A549 (cell line): ENCODE data around the gene COCH. TPM values are rescaled to one million over a fixed set of nuclear protein-coding genes. Genes with fewer than 3 reads are reported as not detected.

Experiments used
- ATAC-seq, 2 experiments: fragments of 200-7000 bp in 1 of 2; fragments of >200 bp in 1 of 2; cut with Nextera tagmentation in 1 of 2; cut with Tn5 transposase in 1 of 2; 3 replicates each; pipeline versions ENCODE4 v1.8.0 to v1.9.1; 2018 to 2020; ENCODE audit warnings: mild to moderate bottlenecking in 1 of 2, moderate library complexity in 1 of 2
- CTCF ChIA-PET: fragments of 300-600 bp; sonication (Branson Sonifier 250); formaldehyde crosslinking; extraction: SDS; loops from one replicate; lab custom pipeline; 2021; ENCODE audit warnings: antibody characterized with exemption, inconsistent platforms; lab: Yijun Ruan, JAX
- POLR2A ChIA-PET: fragments of 350-600 bp; formaldehyde crosslinking; extraction: SDS; loops from one replicate; lab custom pipeline; 2021; ENCODE audit warnings: antibody characterized with exemption, inconsistent platforms; lab: Yijun Ruan, JAX
- DNase-seq, 2 experiments: peaks; one replicate each; pipeline versions ENCODE4 v3.0.0 to v3.0.0-alpha.2; 2011 to 2016; ENCODE audit warnings: low read depth in 1 of 2, low spot score in 1 of 2
- FAIRE-seq: peaks from 2 replicates; lab custom pipeline; 2011; peaks lifted over from hg19 to GRCh38; lab: Jason Lieb, UNC
- H3K27ac ChIP-seq, 2 experiments: fragments of >200 bp; sonication (Bioruptor Twin); formaldehyde crosslinking; 3 replicates each; pipeline ENCODE4 v1.5.1; 2016 to 2017
- H3K4me1 ChIP-seq: fragments of >200 bp; sonication (Bioruptor Twin); formaldehyde crosslinking; 3 replicates; pipeline ENCODE4 v1.6.1; 2016
- H3K4me2 ChIP-seq: fragments of >200 bp; sonication (Bioruptor Twin); formaldehyde crosslinking; 3 replicates; pipeline ENCODE4 v1.6.1; 2016
- H3K4me3 ChIP-seq: fragments of >200 bp; sonication (Bioruptor Twin); formaldehyde crosslinking; 3 replicates; pipeline ENCODE4 v1.5.1; 2016
- H3K9me3 ChIP-seq: fragments of >200 bp; sonication (Bioruptor Twin); formaldehyde crosslinking; 3 replicates; pipeline ENCODE4 v1.6.1; 2016
- BCL3 ChIP-seq: fragments of >200 bp; sonication (Bioruptor Twin); formaldehyde crosslinking; IDR thresholded peaks from 3 replicates; pipeline ENCODE4 v1.6.1; 2016
- CBX2 ChIP-seq: fragments of 200-600 bp; sonication (generic); IDR thresholded peaks from 2 replicates; pipeline ENCODE4 v1.6.1; 2016; ENCODE audit warnings: low read depth, mild to moderate bottlenecking, borderline replicate concordance
- CEBPB ChIP-seq, 2 experiments: fragments of >200 bp in 1 of 2; sonication (Bioruptor Twin) in 1 of 2; formaldehyde crosslinking in 1 of 2; IDR thresholded peaks; 2 replicates each; pipeline ENCODE4 v1.6.1; 2012 to 2016
- CTCF ChIP-seq: fragments of >200 bp; sonication (Bioruptor Twin); formaldehyde crosslinking; IDR thresholded peaks from 3 replicates; pipeline ENCODE4 v1.5.1; 2016
- EHF ChIP-seq: fragments of 250-450 bp; sonication (Bioruptor Pico); IDR thresholded peaks from 2 replicates; pipeline ENCODE4 v1.5.0; 2020; ENCODE audit warnings: mild to moderate bottlenecking
- ELK1 ChIP-seq: fragments of 150-350 bp; IDR thresholded peaks from 2 replicates; pipeline ENCODE4 v1.6.1; 2014; ENCODE audit warnings: low read depth, mild to moderate bottlenecking, low read length
- FOSL2 ChIP-seq, 2 experiments: fragments of 450-650 bp in 1 of 2; fragments of >200 bp in 1 of 2; sonication (Bioruptor Twin) in 1 of 2; formaldehyde crosslinking; IDR thresholded peaks; 2 replicates each; pipeline versions ENCODE4 v1.5.0 to v1.6.1; 2016 to 2020; ENCODE audit warnings: mild to moderate bottlenecking in 1 of 2, moderate library complexity in 1 of 2
- HDAC2 ChIP-seq: fragments of 200-600 bp; sonication (generic); IDR thresholded peaks from 2 replicates; pipeline ENCODE4 v1.6.1; 2016
- HMGXB4 ChIP-seq: fragments of 250-450 bp; sonication (Bioruptor Pico); IDR thresholded peaks from 2 replicates; pipeline ENCODE4 v1.5.0; 2021; ENCODE audit warnings: mild to moderate bottlenecking, moderate library complexity, borderline replicate concordance
- JUN ChIP-seq, 2 experiments: fragments of >200 bp; sonication (Bioruptor Twin); formaldehyde crosslinking; IDR thresholded peaks; 2 replicates in 1 of 2; 3 replicates in 1 of 2; pipeline ENCODE4 v1.6.1; 2016 to 2017
- JUNB ChIP-seq: fragments of >200 bp; sonication (Bioruptor Twin); formaldehyde crosslinking; IDR thresholded peaks from 2 replicates; pipeline ENCODE4 v1.6.1; 2016
- MAFK ChIP-seq: fragments of 450-650 bp; IDR thresholded peaks from 2 replicates; pipeline ENCODE4 v1.6.1; 2014; ENCODE audit not compliant: partially characterized antibody
- MAX ChIP-seq: IDR thresholded peaks from 2 replicates; pipeline ENCODE4 v1.6.1; 2012
- MYC ChIP-seq: IDR thresholded peaks from 2 replicates; pipeline ENCODE4 v1.6.1; 2012; ENCODE audit warnings: mild to moderate bottlenecking, inconsistent platforms, low read length, improper control_type of control experiment, borderline replicate concordance
- NFE2L2 ChIP-seq: fragments of 150-350 bp; conservative IDR thresholded peaks from 2 replicates; pipeline ENCODE4 v1.6.1; 2014; ENCODE audit warnings: low read length
- POLR2AphosphoS2 ChIP-seq: conservative IDR thresholded peaks from 2 replicates; pipeline ENCODE4 v1.6.1; 2012; ENCODE audit warnings: low read length, improper control_type of control experiment, inconsistent platforms
- RAD21 ChIP-seq, 2 experiments: fragments of >200 bp in 1 of 2; sonication (Bioruptor Twin) in 1 of 2; formaldehyde crosslinking in 1 of 2; IDR thresholded peaks in 1 of 2; conservative IDR thresholded peaks in 1 of 2; 2 replicates in 1 of 2; 3 replicates in 1 of 2; pipeline ENCODE4 v1.6.1; 2012 to 2018; ENCODE audit warnings: inconsistent platforms in 1 of 2
- RARB ChIP-seq: fragments of 250-450 bp; sonication (Bioruptor Pico); IDR thresholded peaks from 2 replicates; pipeline ENCODE4 v1.8.0; 2021; ENCODE audit warnings: mild to moderate bottlenecking, moderate library complexity
- SREBF2 ChIP-seq: fragments of 450-650 bp; IDR thresholded peaks from 2 replicates; pipeline ENCODE4 v1.6.1; 2014; ENCODE audit warnings: mild to moderate bottlenecking, moderate library complexity
- TFCP2L1 ChIP-seq: fragments of 250-450 bp; sonication (Bioruptor Pico); IDR thresholded peaks from 2 replicates; pipeline ENCODE4 v1.5.0; 2021; ENCODE audit warnings: mild to moderate bottlenecking
- ZFP36 ChIP-seq: fragments of 450-650 bp; IDR thresholded peaks from 2 replicates; pipeline ENCODE4 v1.6.1; 2014; ENCODE audit warnings: borderline replicate concordance; ENCODE audit not compliant: partially characterized antibody
- ZNF302 ChIP-seq: fragments of 250-450 bp; sonication (Bioruptor Pico); IDR thresholded peaks from 2 replicates; pipeline ENCODE4 v1.9.0; 2021; ENCODE audit warnings: inconsistent platforms, mild to moderate bottlenecking, moderate library complexity
- WGBS: methylation state at CpG from one replicate; pipeline ENCODE4 v1.1.6; 2017; ENCODE audit errors: missing lambda C conversion rate; 5-methylcytosine and 5-hydroxymethylcytosine counted together
- polyA plus RNA-seq, 4 experiments: library from polyadenylated mRNA; depleted of rRNA in 3 of 4; stranded (reverse); fragments of >200 nt; fragmentation: RNase III in 1 of 4; extraction: RNeasy Plus Mini Kit Qiagen cat#74134 plus additional on column Dnase treatment in 1 of 4; gene quantifications; 2 replicates in 3 of 4; 3 replicates in 1 of 4; pipeline ENCODE4 v1.2.3, GENCODE V29; 2011 to 2017

COCH gene
- polyA plus RNA-seq, 2 of the 4 experiments (the other 2 are of a cell fraction) = 33.0 to 45.9 TPM

GRCh38 chr14:30861200-30861599 lies 13.2 kb upstream of the COCH start (continued):
- TF ChIP-seq JUNB = no peak

- DNase-seq (no peak), ATAC-seq (no peak), FAIRE-seq (no peak)
- Histone ChIP-seq H3K9me3 (no peaks in the 10 kb centered on the region), H3K4me3 (no peak overlapping the region), H3K27ac (no peak overlapping the region), H3K4me2 (no peak overlapping the region), H3K4me1 (no peaks in the 10 kb centered on the region)
- 65% methylated on average over 5 of the region's 5 CpGs for WGBS
- POLR2A ChIA-PET = no interaction called here
- CTCF ChIA-PET = no interaction called here
- TF ChIP-seq TFCP2L1 (CRISPR knock-in tag) = no peak
- no peak for TF ChIP-seq RAD21 (conservative IDR thresholded peaks at IDR 0.05 in 1 of 2, IDR thresholded peaks at IDR 0.05 in 1 of 2)
- no peak for TF ChIP-seq ZNF302 (CRISPR knock-in tag)
- no peak for TF ChIP-seq SREBF2
- no peak for TF ChIP-seq CBX2
- TF ChIP-seq ELK1 = no peak
- TF ChIP-seq HDAC2 = no peak
- no peak for TF ChIP-seq ZFP36
- TF ChIP-seq HMGXB4 (CRISPR knock-in tag) = no peak
- TF ChIP-seq CEBPB (IDR thresholded peaks at IDR 0.05) = no peak
- TF ChIP-seq EHF = no peak
- TF ChIP-seq BCL3 = no peak
- TF ChIP-seq JUN (IDR thresholded peaks at IDR 0.05) = no peak
- no peak for TF ChIP-seq NFE2L2
- TF ChIP-seq FOSL2 (IDR thresholded peaks at IDR 0.05) = no peak
- TF ChIP-seq FOSL2 (CRISPR knock-in tag; IDR thresholded peaks at IDR 0.05) = no peak
- TF ChIP-seq MAX = no peak
- TF ChIP-seq RARB (CRISPR knock-in tag) = no peak
- no peak for TF ChIP-seq MYC
- TF ChIP-seq MAFK = no peak
Observed at GRCh38 chr14:30864934-30865333, 9.4 kb upstream of the COCH start.

GRCh38 chr14:30868736-30869135 lies 5.6 kb upstream of the COCH start:
- ChIA-PET CTCF (no interaction called here), POLR2A (no interaction called here)
- Histone ChIP-seq H3K4me2 (no peak overlapping the region), H3K4me1 (0 out of 3 replicates have a peak, but pooled peaks cover 2% of the 10 kb centered on the region), H3K27ac (no peak overlapping the region), H3K9me3 (no peaks in the 10 kb centered on the region), H3K4me3 (no peak overlapping the region)
- TF ChIP-seq CTCF (no peak), MAFK (peak; percentile 20), TFCP2L1 (CRISPR knock-in tag) (no peak), POLR2AphosphoS2 (no peak)
- WGBS = 81% methylated on average over 5 of the region's 5 CpGs
- no peak for DNase-seq
- no peak for FAIRE-seq
- no peak for ATAC-seq
